K562 (cell line): ENCODE results near the gene CSNK1G3. TPM values are rescaled to one million over a fixed set of nuclear protein-coding genes. Genes with fewer than 3 reads are reported as not detected.

Experiments
- CBX8 ChIP-seq: fragments of 200-600 bp; sonication (generic); IDR thresholded peaks from 2 replicates; pipeline ENCODE4 v1.6.1; 2012; ENCODE audit warnings: borderline replicate concordance, mixed run types, low read depth, mild to moderate bottlenecking, moderate library complexity, mixed read lengths, low read length, control low read depth, inconsistent platforms; ENCODE audit not compliant: poor library complexity, severe bottlenecking; ENCODE audit errors: extremely low read depth
- CEBPG ChIP-seq, 3 experiments: fragments of 200-800 bp in 1 of 3; sonication (Bioruptor generic) in 1 of 3; sonication (generic) in 1 of 3; formaldehyde crosslinking in 1 of 3; IDR thresholded peaks in 2 of 3; conservative IDR thresholded peaks in 1 of 3; 2 replicates each; pipeline versions ENCODE4 v1.6.1 to v1.8.0; 2016 to 2022; ENCODE audit warnings: missing compliant biosample characterization in 2 of 3, missing genetic modification characterization in 2 of 3, mild to moderate bottlenecking in 1 of 3, missing genetic modification reagents in 1 of 3
- CUX1 ChIP-seq: fragments of 200-800 bp; sonication (Bioruptor generic); IDR thresholded peaks from 2 replicates; pipeline ENCODE4 v1.6.1; 2016; ENCODE audit warnings: missing genetic modification characterization, missing compliant biosample characterization
- KDM2B ChIP-seq: fragments of 250-450 bp; sonication (Bioruptor Pico); IDR thresholded peaks from 2 replicates; pipeline ENCODE4 v1.8.0; 2021; ENCODE audit warnings: mild to moderate bottlenecking, moderate library complexity
- PHB2 ChIP-seq: fragments of 450-650 bp; IDR thresholded peaks from 2 replicates; pipeline ENCODE4 v1.6.1; 2017; ENCODE audit warnings: low read depth
- PYGO2 ChIP-seq: fragments of 450-650 bp; IDR thresholded peaks from 2 replicates; pipeline ENCODE4 v1.6.1; 2016; ENCODE audit warnings: mild to moderate bottlenecking, missing genetic modification characterization, moderate library complexity, missing compliant biosample characterization
- RBM34 ChIP-seq: fragments of 200-400 bp; formaldehyde crosslinking; IDR thresholded peaks from 2 replicates; pipeline ENCODE4 v1.6.1; 2018; ENCODE audit warnings: low read length, borderline replicate concordance; ENCODE audit not compliant: insufficient read depth
- ZBTB11 ChIP-seq, 3 experiments: fragments of 200-800 bp in 1 of 3; fragments of 250-450 bp in 1 of 3; fragments of 450-650 bp in 1 of 3; sonication (Bioruptor Pico) in 1 of 3; sonication (Bioruptor generic) in 1 of 3; formaldehyde crosslinking in 1 of 3; IDR thresholded peaks; 2 replicates each; pipeline versions ENCODE4 v1.6.1 to v1.8.0; 2016 to 2022; ENCODE audit warnings: mild to moderate bottlenecking in 2 of 3, missing genetic modification characterization in 2 of 3, missing compliant biosample characterization in 1 of 3, moderate library complexity in 1 of 3
- ZNF609 ChIP-seq: sonication (generic); formaldehyde crosslinking; IDR thresholded peaks from 2 replicates; pipeline ENCODE4 v1.8.1; 2023; ENCODE audit warnings: missing genetic modification reagents, mild to moderate bottlenecking, borderline replicate concordance
- polyA plus RNA-seq, 8 experiments: library from polyadenylated mRNA; depleted of rRNA in 4 of 8; stranded (reverse) in 5 of 8; unstranded in 3 of 8; fragments of >200 nt; fragmentation: Nextera tagmentation in 2 of 8; fragmentation: Illumina TruSeq in 1 of 8; extraction: Ambion mirVana in 2 of 8; extraction: Trizol in 1 of 8; gene quantifications; 2 replicates each; pipeline versions ENCODE4 v1.2.1 to v1.2.3, GENCODE V29; 2011 to 2014; ENCODE audit warnings: inconsistent platforms in 1 of 8, missing spikeins in 1 of 8
- total RNA-seq, 7 experiments: library from RNA; depleted of rRNA in 6 of 7; stranded (reverse); fragments of >200 nt in 6 of 7; fragmentation: Illumina TruSeq in 2 of 7; extraction: Trizol in 2 of 7; gene quantifications; 2 replicates each; pipeline versions ENCODE4 v1.2.1 to v1.2.3, GENCODE V29; 2011 to 2021; ENCODE audit warnings: low replicate concordance in 1 of 7

Gene CSNK1G3
- total and polyA plus RNA-seq, 9 of the 15 experiments (the other 6 are each of a cell fraction or from before 2014, with no cell fraction given): 8.3 to 27.6 (median 16.5) TPM

- TF ChIP-seq CUX1 (CRISPR knock-in tag): no peak
- no peak for TF ChIP-seq KDM2B (CRISPR knock-in tag)
- no peak for TF ChIP-seq PYGO2 (tag)
- no peak for TF ChIP-seq PHB2
- TF ChIP-seq CEBPG (CRISPR knock-in tag; IDR thresholded peaks at IDR 0.05): 0 out of 2 replicates have a peak, but pooled peaks have one; percentile 13
- TF ChIP-seq CEBPG (tag; conservative IDR thresholded peaks at IDR 0.05 in 1 of 2, IDR thresholded peaks at IDR 0.05 in 1 of 2): no peak; a peak in 2 of 4 replicates
- no peak for TF ChIP-seq ZNF609 (CRISPR knock-in tag)
- TF ChIP-seq CBX8: no peak
- no peak for TF ChIP-seq RBM34
- TF ChIP-seq ZBTB11 (CRISPR knock-in tag; IDR thresholded peaks at IDR 0.05): peak in 2 of 3 experiments; percentile 57 to 94; a peak in 2 of 6 replicates
These were observed at the start of gene CSNK1G3 (continued) for GRCh38 chr5:123511648-123512605.
